ENCODE measurements around the gene ITK.

GRCh38 chr5:157232706-157233105 lies 52.1 kb downstream of the ITK start:
- TF ChIP-seq, protein P1, sequence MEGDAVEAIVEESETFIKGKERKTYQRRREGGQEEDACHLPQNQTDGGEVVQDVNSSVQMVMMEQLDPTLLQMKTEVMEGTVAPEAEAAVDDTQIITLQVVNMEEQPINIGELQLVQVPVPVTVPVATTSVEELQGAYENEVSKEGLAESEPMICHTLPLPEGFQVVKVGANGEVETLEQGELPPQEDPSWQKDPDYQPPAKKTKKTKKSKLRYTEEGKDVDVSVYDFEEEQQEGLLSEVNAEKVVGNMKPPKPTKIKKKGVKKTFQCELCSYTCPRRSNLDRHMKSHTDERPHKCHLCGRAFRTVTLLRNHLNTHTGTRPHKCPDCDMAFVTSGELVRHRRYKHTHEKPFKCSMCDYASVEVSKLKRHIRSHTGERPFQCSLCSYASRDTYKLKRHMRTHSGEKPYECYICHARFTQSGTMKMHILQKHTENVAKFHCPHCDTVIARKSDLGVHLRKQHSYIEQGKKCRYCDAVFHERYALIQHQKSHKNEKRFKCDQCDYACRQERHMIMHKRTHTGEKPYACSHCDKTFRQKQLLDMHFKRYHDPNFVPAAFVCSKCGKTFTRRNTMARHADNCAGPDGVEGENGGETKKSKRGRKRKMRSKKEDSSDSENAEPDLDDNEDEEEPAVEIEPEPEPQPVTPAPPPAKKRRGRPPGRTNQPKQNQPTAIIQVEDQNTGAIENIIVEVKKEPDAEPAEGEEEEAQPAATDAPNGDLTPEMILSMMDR (conservative IDR thresholded peaks at IDR 0.05; ENCODE audit: low read depth in 2 of 2), result no peak
- TF ChIP-seq EZH2 (IDR thresholded peaks at IDR 0.05; ENCODE audit: low read depth, unreplicated experiment), result no peak
- no peak for TF ChIP-seq POLR2AphosphoS5 (IDR thresholded peaks at IDR 0.05; ENCODE audit: low read depth)
- no peak for TF ChIP-seq STAT1 (IDR thresholded peaks at IDR 0.05; ENCODE audit: unreplicated experiment)
- TF ChIP-seq CREB1 (CRISPR knock-in tag; IDR thresholded peaks at IDR 0.05; ENCODE audit: low read depth), result no peak
- TF ChIP-seq REST (IDR thresholded peaks at IDR 0.05; ENCODE audit: unreplicated experiment), result no peak
- TF ChIP-seq EZH2phosphoT487 (IDR thresholded peaks at IDR 0.05; ENCODE audit: unreplicated experiment), result no peak
- TF ChIP-seq JUNB (IDR thresholded peaks at IDR 0.05; ENCODE audit: unreplicated experiment), result no peak
- TF ChIP-seq ZNF114 (CRISPR knock-in tag; IDR thresholded peaks at IDR 0.05), result no peak
- TF ChIP-seq ETS1 (IDR thresholded peaks at IDR 0.05), result no peak
